Urinary bladder (tissue), 4 donors: Measurements from ENCODE around the gene SNRPD3. TPM values are rescaled to one million over a fixed set of nuclear protein-coding genes. Genes with fewer than 3 reads are reported as not detected.
A peak's percentile ranks its signal among the peaks of the same experiment; 100 is the strongest.
"Not testable (repeated sequence)": the region's sequence is repeated elsewhere in the genome, so short reads cannot be mapped to it uniquely, and the experiment has no call there.

Experiments used
- DNase-seq: peaks from one replicate; pipeline ENCODE4 v3.0.0-alpha.2; 2015; ENCODE audit errors: extremely low spot score
- H3K27ac ChIP-seq: one replicate; pipeline ENCODE4 v1.5.1; 2013; ENCODE audit warnings: low read depth, mild to moderate bottlenecking, moderate library complexity
- H3K36me3 ChIP-seq: one replicate; pipeline ENCODE4 v1.6.1; 2013; ENCODE audit warnings: mild to moderate bottlenecking, moderate library complexity; ENCODE audit not compliant: insufficient read depth
- H3K4me1 ChIP-seq: one replicate; pipeline ENCODE4 v1.6.1; 2013; ENCODE audit warnings: mild to moderate bottlenecking, moderate library complexity; ENCODE audit not compliant: insufficient read depth
- H3K4me3 ChIP-seq: one replicate; pipeline ENCODE4 v1.5.1; 2013; ENCODE audit warnings: low read depth, low read length
- WGBS: extraction: QIAGEN DNeasy Blood & Tissue Kit; methylation state at CpG from one replicate; pipeline ENCODE4 v1.1.7; 2013; 5-methylcytosine and 5-hydroxymethylcytosine counted together
- polyA plus RNA-seq: library from polyadenylated mRNA; stranded (reverse); fragments of 200-250 nt; gene quantifications from one replicate; pipeline ENCODE4 v1.2.3, GENCODE V29; 2013
- total RNA-seq: library from RNA; depleted of rRNA; stranded (reverse); fragments of >200 nt; gene quantifications from one replicate; pipeline ENCODE4 v1.2.3, GENCODE V29; 2014
- donor health status: healthy with polysubstance abuse.
- donor health status: healthy.

SNRPD3 gene
- total and polyA plus RNA-seq, 2 donors = 100 to 107 TPM

DNA sequence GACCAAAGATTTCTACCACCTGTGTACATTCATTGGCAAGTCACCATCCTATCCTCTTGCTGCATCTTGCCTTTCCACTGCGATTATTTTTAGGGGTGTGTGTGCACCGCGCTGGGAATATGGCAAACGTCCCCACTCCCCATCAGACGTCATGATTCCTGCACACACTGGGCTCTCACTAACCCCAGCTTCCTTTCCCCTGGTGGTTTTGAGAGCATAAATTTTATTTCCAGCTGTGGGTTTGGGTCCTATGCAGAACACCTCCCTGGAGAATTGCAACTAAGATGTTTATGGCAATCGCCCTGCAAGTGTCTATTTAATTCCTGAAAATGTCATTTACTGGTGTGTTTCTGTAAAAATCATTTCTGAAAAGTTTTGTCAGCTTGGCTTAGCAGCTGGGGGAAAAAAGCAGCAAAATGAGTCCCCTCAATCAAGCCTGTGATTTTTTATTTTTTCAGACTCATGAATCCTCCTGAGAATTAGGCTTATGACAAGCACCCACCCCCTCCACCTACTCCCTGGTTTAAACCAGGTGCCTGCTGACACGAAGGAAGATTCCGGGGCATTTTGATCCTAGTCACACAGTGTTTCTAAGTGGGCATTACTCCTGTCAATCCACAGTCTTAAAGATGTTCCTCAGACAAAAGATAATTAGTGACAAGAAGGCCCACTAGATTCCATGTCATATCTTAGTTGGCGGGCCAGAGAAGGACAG lies 36.9 kb upstream of the SNRPD3 start:
- H3K27ac ChIP-seq = no peak overlapping the region
- H3K4me1 ChIP-seq = no peaks in the 10 kb centered on the region
- no peak for DNase-seq
- WGBS = 82% methylated on average over 9 of the region's 9 CpGs
- H3K36me3 ChIP-seq = no peaks in the 10 kb centered on the region
- no peak overlapping the region for H3K4me3 ChIP-seq

DNA sequence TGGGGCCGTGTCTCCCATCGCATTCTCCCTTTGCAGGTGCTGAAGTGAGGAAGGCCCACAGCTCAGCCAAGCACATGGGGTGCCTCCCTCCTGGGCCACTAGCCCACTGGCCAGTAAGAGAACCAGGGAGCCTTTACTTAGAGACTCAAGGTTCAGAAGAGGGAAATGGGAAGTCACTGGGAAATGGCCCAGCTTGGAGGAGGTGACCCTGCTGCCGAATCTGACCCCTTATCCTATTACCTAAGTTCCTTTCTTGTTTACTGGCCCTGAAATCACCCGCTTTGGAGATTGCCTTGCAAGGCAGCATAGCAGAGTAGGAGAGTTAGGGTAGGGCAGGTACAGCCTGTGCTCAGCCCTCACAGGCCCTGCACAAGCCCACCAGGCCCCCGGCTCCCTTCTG lies 36.3 kb upstream of the SNRPD3 start:
- no peak for DNase-seq
- no peaks in the 10 kb centered on the region for H3K36me3 ChIP-seq
- H3K4me3 ChIP-seq = no peak overlapping the region
- 88% methylated on average over 5 of the region's 5 CpGs for WGBS
- H3K4me1 ChIP-seq = no peaks in the 10 kb centered on the region
- no peak overlapping the region for H3K27ac ChIP-seq

DNA sequence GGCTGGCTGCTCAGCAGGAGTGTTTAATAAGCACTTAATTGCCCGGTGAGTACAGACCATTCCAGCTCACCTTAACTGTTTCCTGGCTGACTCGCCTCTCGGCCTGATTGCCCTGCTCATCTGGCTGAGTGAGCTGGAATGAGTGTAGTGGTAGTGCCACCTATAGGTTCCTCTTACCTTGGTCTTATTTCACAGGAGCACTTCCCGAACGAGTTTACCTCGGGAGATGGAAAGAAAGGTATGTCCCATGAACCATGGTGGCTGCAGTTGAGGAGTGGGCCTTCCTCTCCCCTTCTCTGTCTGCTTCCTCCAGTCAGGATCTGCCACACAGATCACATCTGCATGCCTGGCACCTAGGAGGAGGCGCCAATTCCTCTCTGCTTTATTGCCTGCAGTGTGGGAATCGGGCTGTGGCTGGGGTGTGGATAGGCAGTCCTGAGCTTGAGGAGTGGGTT lies 34.0 kb upstream of the SNRPD3 start:
- no peaks in the 10 kb centered on the region for H3K36me3 ChIP-seq
- DNase-seq = peak; percentile 36
- no peaks in the 10 kb centered on the region for H3K4me1 ChIP-seq
- no peak overlapping the region for H3K27ac ChIP-seq
- no peak overlapping the region for H3K4me3 ChIP-seq
- 37% methylated on average over 8 of the region's 8 CpGs for WGBS

DNA sequence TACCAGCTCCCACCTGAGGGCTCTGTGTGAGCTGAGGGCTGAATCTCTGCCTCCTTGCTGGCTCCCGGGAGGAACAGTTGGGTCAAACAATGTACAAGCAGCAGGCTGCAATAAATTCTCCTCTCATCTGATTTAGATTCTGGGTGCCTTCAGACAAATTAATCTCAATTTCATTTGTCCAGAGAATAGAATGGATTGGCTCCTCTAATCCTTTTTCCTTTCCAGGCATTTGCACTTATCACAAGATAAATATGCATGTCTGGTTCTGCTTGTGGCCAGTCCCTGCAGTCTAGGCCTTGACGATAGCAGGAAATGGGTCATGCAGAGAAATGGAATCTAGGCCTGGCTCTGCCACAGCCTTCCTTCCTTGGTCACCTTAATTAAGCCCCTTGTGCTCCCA lies 31.9 kb upstream of the SNRPD3 start:
- H3K4me1 ChIP-seq = no peaks in the 10 kb centered on the region
- no peak overlapping the region for H3K4me3 ChIP-seq
- no peak overlapping the region for H3K27ac ChIP-seq
- H3K36me3 ChIP-seq = no peaks in the 10 kb centered on the region
- DNase-seq = no peak
- WGBS = 55% methylated on average over 2 of the region's 2 CpGs

DNA sequence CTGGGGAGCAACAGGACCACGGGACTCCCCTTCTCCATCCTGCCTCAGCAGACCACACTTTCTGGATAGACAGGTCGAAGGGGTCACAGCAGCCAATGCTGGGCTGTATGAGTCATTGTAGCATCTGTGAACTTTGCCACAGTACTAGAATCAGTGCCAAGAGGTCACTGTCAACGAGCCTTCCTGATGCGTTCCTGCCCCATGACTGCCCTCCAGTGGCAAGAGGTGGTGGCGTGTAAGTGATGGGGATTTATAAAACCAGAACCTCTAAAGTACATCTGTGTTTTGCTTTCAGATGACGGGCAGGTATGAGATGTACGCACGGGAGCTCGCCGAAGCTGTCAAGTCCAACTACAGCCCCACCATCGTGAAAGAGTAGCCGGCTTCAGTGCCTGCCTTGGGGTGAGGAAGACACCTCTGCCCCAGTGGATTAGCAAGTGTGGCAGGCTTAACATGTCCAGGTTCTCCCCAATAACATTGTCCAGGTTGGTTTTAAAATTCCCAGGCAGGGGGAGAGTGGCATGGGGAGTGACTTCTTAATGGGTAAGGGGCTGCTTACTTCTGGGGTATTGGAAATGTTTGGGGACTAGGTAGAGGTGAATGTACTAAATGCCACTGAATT lies 30.3 kb upstream of the SNRPD3 start:
- Histone ChIP-seq H3K36me3 (no peaks in the 10 kb centered on the region), H3K4me3 (no peak overlapping the region), H3K27ac (no peak overlapping the region), H3K4me1 (no peaks in the 10 kb centered on the region)
- DNase-seq = no peak
- 16% methylated on average over 12 of the region's 12 CpGs for WGBS

DNA sequence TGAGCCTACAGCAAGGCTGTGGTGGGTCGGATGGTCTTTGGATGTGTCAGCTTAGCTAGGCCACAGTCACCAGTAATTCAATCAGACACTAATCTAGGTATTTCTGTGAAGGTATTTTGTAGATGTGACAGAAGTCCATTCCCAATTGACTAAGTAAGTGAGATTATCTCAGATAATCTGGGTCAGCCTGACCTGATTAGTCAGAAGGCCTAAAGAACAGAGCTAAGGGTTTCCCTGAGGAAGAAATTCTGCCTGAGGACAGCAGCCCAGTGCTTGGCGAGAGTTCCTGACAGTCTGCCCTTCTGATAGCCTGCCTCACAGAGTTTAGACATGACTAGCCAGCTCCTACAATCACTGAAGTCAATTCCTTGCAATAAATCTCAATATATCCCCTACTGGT lies 29.6 kb upstream of the SNRPD3 start:
- Histone ChIP-seq H3K27ac (no peak overlapping the region), H3K4me3 (no peak overlapping the region), H3K36me3 (no peaks in the 10 kb centered on the region), H3K4me1 (no peaks in the 10 kb centered on the region)
- no peak for DNase-seq
- WGBS = 80% methylated on average over 2 of the region's 2 CpGs

DNA sequence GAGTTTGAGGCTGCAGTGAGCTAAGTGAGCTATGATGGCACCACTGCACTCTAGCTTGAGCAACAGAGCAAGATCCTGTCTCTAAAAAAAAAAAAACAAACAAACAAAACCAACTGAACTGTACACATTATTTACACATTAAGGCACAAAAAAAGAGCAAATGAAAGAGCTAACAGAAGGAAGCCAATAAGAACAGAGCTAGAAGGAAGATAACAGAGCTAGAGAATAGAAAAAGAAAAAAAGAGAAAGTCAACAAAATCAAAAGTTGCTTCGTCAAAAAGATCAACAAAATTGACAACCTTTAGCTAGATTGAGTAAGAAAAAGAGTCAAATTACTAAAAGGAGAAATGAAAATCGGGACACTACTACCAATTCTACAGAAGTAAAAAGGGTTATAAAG lies 25.9 kb upstream of the SNRPD3 start:
- no peak for DNase-seq
- no peak overlapping the region for H3K4me3 ChIP-seq
- no peak overlapping the region for H3K27ac ChIP-seq
- no peaks in the 10 kb centered on the region for H3K4me1 ChIP-seq
- WGBS = 84% methylated on average over 2 of the region's 2 CpGs
- H3K36me3 ChIP-seq = no peaks in the 10 kb centered on the region

DNA sequence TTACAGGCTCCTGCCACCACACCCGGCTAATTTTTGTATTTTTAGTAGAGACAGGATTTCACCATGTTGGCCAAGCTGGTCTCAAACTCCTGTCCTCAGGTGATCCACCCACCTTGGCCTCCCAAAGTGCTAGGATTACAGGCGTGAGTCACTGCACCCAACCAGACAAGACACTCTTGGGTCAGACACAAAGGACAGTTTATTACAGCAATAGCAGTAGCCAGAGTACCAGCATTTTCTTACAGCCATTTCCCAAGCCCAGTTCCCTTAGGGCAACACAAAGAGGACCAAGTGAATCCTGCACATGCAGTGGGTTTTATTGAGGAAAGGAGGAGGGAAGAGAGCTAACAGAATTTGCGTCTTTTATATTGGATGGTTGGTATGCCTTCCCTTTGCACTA lies 24.8 kb upstream of the SNRPD3 start:
- DNase-seq, H3K27ac ChIP-seq: not testable (repeated sequence)

DNA sequence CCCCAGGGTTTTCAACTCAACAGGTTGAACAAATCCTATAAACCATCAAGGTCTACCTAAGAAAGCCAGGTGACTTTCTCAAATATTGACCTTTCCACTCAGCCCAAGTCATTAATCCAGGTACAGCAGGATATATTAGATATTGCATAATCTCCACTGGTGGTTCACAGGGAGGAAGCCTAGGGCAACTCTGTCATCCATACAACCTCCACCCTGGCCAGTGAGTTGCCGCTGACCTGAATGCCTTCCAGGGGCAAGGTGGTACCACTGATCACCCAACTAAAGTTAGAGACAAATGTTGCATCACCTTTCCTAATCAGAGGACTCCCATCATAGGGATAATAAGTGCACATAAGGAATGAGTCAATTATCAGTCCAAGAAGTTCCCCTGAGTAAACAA lies 23.7 kb upstream of the SNRPD3 start:
- no peak overlapping the region for H3K27ac ChIP-seq
- no peaks in the 10 kb centered on the region for H3K4me1 ChIP-seq
- no peak overlapping the region for H3K4me3 ChIP-seq
- H3K36me3 ChIP-seq = no peaks in the 10 kb centered on the region
- 95% methylated on average over 1 of the region's 1 CpG for WGBS
- no peak for DNase-seq

More for the DNA sequence above, 24.8 kb upstream of the SNRPD3 start:
- WGBS = 84% methylated on average over 3 of the region's 3 CpGs
- not testable (repeated sequence) for H3K4me3 ChIP-seq, H3K36me3 ChIP-seq, H3K4me1 ChIP-seq

DNA sequence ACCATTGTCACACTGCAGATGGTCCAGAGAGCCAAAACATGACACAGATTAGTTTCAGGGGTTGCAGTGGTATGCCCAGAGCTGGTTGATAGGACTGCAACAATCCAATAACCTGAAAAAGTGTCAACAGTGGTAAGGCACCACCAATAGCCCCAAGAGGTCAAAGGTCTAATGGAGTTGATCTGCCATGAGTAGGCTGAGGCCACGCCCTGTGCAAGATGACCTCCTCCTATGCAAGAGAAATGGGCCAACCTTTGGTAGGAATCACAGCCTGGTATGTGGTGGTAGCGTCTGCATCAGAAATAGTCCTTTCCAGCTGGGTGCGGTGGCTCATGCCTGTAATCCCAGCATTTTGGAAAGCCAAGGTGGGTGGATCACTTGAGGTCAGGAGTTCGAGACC lies 20.5 kb upstream of the SNRPD3 start:
- H3K36me3 ChIP-seq = no peaks in the 10 kb centered on the region
- DNase-seq = no peak
- WGBS = over 99% methylated on average over 4 of the region's 4 CpGs
- no peak overlapping the region for H3K4me3 ChIP-seq
- H3K4me1 ChIP-seq = no peaks in the 10 kb centered on the region
- H3K27ac ChIP-seq = no peak overlapping the region

DNA sequence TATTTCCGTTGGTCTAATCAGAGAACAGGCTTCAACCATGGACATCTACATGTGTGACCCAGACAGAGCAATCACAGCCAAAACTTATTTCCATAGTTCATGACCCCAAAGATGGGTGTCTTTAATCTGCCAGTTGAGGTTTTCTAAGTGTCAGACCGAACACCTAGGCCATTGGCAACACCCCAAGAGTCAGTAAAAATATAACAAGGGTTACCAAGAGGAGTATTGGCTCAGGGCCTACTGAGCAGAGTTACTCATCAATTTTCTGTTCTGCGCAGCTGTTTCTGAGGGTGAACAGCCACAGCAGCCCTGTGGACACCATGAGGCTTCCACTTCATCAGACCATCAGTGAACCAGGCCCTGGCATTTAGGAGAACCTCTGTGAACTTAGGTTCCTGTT lies 19.7 kb upstream of the SNRPD3 start:
- Histone ChIP-seq H3K27ac (no peak overlapping the region), H3K4me1 (no peaks in the 10 kb centered on the region), H3K4me3 (no peak overlapping the region), H3K36me3 (no peaks in the 10 kb centered on the region)
- no peak for DNase-seq
- WGBS = 90% methylated on average over 3 of the region's 3 CpGs

DNA sequence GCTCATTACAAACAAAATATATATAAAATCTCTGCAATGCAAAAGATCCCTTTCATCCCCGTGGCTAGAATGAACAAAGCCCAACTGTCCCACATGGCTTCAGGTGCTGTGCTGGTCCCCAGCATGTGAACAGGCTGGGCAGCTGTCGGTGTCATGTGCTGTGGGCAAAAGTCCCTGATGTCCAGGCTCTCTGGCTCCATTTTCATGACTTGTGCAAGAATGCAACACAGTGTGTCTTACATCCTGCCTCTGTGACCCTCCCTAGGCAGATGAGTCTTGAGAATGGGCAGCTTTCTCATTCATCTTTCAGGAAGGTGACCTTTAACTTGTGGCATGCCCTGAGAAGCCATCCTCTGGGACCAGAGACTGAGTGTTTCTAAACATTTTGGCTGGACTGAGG lies 15.3 kb upstream of the SNRPD3 start:
- Histone ChIP-seq H3K4me3 (no peak overlapping the region), H3K36me3 (peaks cover 2% of the 10 kb centered on the region), H3K27ac (no peak overlapping the region), H3K4me1 (no peaks in the 10 kb centered on the region)
- no peak for DNase-seq
- 90% methylated on average over 2 of the region's 2 CpGs for WGBS

DNA sequence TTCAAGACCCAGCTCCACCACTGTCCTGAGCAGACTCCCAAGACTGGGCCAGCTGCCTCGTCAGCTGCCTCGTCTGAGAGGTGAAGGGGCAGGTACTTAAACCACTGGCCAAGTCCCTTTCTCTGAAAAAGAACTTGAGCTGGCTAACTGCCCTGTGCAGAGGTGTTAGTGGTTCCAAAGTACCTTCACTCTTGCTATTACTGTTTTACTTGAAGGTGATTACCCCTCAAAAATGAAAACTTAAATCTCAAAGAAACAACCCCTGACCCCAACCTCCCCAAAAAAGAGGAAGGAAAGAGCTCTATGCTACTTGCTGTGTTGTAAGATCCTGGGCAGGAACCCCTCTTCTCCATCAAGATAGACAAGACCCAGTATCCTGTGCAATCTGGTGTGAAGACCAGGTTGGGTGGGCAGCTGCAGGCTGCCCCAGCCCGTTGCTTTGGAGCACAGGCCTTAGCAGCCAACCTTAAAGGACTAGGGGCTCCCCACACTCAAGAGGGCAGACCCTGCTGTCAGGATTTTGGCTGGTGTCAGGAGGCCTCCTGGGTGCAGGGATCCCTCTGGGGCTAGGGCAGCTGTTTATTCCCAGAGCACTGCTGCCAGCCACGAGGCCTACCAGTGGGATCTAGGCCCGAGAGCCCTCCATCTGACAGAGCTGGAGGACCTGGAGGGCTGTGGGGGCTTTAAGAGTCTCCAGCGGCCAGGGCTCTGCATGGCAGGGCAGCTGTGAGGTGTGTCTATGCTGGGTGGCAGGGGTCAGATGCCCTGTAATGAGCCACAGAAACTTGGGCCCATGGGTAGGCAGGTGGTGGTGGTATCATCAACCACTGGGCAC lies 13.9 kb upstream of the SNRPD3 start:
- Histone ChIP-seq H3K4me1 (no peaks in the 10 kb centered on the region), H3K36me3 (peaks cover 2% of the 10 kb centered on the region), H3K4me3 (no peak overlapping the region), H3K27ac (no peak overlapping the region)
- WGBS = 90% methylated on average over 6 of the region's 6 CpGs
- no peak for DNase-seq

DNA sequence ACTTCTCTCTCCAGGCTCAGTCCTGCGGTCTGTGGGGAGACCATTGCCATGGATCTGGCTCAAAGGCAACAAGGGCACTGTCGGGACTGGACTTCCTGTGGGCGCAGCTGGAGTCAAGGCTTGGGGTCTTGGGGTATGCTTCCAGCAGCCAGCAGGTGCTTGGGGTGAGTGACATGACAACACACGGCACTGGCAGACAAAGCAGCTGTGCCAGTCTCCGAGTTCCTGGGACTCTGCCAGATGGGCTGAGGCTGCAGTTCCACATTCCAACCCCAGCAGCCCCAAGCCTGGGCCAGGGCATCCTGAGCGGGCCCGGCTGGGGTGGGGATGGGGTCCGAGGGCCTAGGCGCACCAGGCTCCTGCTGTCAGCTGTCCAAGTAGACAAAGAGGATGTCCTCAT lies 13.2 kb upstream of the SNRPD3 start:
- H3K4me1 ChIP-seq = no peaks in the 10 kb centered on the region
- H3K36me3 ChIP-seq = peaks cover 2% of the 10 kb centered on the region
- no peak for DNase-seq
- H3K4me3 ChIP-seq = no peak overlapping the region
- WGBS = 89% methylated on average over 9 of the region's 9 CpGs
- H3K27ac ChIP-seq = no peak overlapping the region
